GM10248 (cell line): ENCODE measurements around the gene RIOK3.
"Not testable (repeated sequence)": the region's sequence is repeated elsewhere in the genome, so short reads cannot be mapped to it uniquely, and the experiment has no call there.

ENCODE experiments used
- CTCF ChIA-PET: fragments of 300-600 bp; sonication (Branson Sonifier 250); formaldehyde crosslinking; extraction: SDS; loops from one replicate; lab custom pipeline; 2021; ENCODE audit warnings: antibody characterized with exemption; lab: Yijun Ruan, JAX
- POLR2A ChIA-PET: fragments of 350-650 bp; sonication (Branson Sonifier 250); formaldehyde crosslinking; extraction: SDS; loops from one replicate; lab custom pipeline; 2020; ENCODE audit warnings: antibody characterized with exemption; lab: Yijun Ruan, JAX
- DNase-seq: peaks from one replicate; pipeline ENCODE4 v3.0.0; 2012; ENCODE audit errors: extremely low spot score
- CTCF ChIP-seq: IDR thresholded peaks from 2 replicates; pipeline ENCODE4 v1.5.1; 2012; ENCODE audit warnings: mild to moderate bottlenecking, low read depth; ENCODE audit errors: extremely low read depth, missing control alignments, control extremely low read depth

Gene RIOK3

GRCh38 chr18:23415515-23415914, 37.6 kb upstream of the RIOK3 start:
- no peak for TF ChIP-seq CTCF
- CTCF ChIA-PET, result interaction anchor here (1.1 to 2.0 kb wide), 7 partner anchors 10 to 602 kb away, joined by 3 to 6 read pairs (median 4); no protein-coding TSS in a partner anchor
- no peak for DNase-seq
- POLR2A ChIA-PET, result no interaction called here

- no peak for DNase-seq
- no peak for TF ChIP-seq CTCF
- ChIA-PET CTCF (interaction anchor here (1.1 to 2.0 kb wide), 7 partner anchors 9 to 602 kb away, joined by 3 to 6 read pairs (median 4); no protein-coding TSS in a partner anchor), POLR2A (no interaction called here)
Measured at GRCh38 chr18:23416298-23416697, 36.8 kb upstream of the RIOK3 start.

- CTCF ChIA-PET, result interaction anchor here (1.2 to 2.8 kb wide), 2 partner anchors 9 to 36 kb away, joined by 3 to 19 read pairs; no protein-coding TSS in a partner anchor
- no peak for TF ChIP-seq CTCF
- POLR2A ChIA-PET, result no interaction called here
- DNase-seq, result no peak
Measured at GRCh38 chr18:23421277-23421676, 31.8 kb upstream of the RIOK3 start.

- DNase-seq, result peak; percentile 73
- ChIA-PET POLR2A (no interaction called here), CTCF (interaction anchor here (1.0 to 2.8 kb wide), 6 partner anchors 10 to 291 kb away, joined by 3 to 19 read pairs (median 4); no protein-coding TSS in a partner anchor)
- no peak for TF ChIP-seq CTCF
Measured at GRCh38 chr18:23422751-23423418, 30.2 kb upstream of the RIOK3 start.

- CTCF ChIA-PET, result interaction anchor here (1.7 kb wide), 1 partner anchor 20 kb away, joined by 6 read pairs; no protein-coding TSS in a partner anchor
- no peak for TF ChIP-seq CTCF
- POLR2A ChIA-PET, result no interaction called here
Measured at GRCh38 chr18:23424616-23425015, 28.5 kb upstream of the RIOK3 start.

GRCh38 chr18:23428821-23429220, 24.3 kb upstream of the RIOK3 start:
- TF ChIP-seq CTCF, result no peak
- ChIA-PET POLR2A (no interaction called here), CTCF (interaction anchor here (0.8 to 1.0 kb wide), 2 partner anchors 24 to 615 kb away, joined by 3 read pairs; partner anchors contain the start of gene RIOK3)
- no peak for DNase-seq

More at GRCh38 chr18:23424616-23425015, 28.5 kb upstream of the RIOK3 start:
- DNase-seq, result no peak

GRCh38 chr18:23429538-23429937, 23.5 kb upstream of the RIOK3 start:
- CTCF ChIA-PET, result interaction anchor here (0.8 kb wide), 1 partner anchor 24 kb away, joined by 3 read pairs; the partner anchor contains the start of gene RIOK3
- POLR2A ChIA-PET, DNase-seq: not testable (repeated sequence)
